ENCODE measurements around the gene CAPN13.
"Not testable (repeated sequence)": the region's sequence is repeated elsewhere in the genome, so short reads cannot be mapped to it uniquely, and the experiment has no call there.

The CAPN13 gene

DNA sequence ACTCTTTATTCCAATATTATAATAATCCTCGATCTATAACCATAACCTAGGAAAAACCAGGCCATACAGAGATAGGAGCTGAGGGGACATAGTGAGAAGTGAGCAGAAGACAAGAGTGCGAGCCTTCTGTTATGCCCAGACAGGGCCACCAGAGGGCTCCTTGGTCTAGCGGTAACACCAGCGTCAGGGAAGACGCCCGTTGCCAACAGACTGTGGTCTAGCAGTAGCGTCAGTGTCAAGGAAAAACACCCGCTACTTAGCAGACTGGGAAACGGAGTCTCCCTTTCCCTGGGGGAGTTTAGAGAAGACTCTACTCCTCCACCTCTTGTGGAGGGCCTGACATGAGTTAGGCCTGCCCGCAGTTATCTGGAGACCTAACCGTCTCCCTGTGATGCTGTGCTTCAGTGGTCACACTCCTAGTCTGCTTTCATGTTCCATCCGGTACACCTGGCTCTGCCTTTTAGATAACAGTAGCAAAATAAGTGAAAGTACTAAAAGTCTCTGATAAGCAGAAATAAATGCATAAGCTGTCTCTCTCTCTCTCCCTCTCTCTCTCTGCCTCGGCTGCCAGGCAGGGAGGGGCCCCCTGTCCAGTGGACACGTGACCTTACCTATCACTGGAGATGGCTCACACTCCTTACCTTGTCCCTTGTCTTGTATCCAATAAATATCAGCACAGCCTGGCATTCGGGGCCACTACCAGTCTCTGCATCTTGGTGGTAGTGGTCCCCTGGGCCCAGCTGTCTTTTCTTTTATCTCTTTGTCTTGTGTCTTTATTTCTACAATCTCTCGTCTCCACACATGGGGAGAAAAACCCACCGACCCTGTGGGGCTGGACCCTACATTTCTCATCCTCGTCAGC lies 109.8 kb downstream of the CAPN13 start:
- not testable (repeated sequence) for ATAC-seq (ENCODE audit: insufficient read depth, low read depth); H3K9ac ChIP-seq (ENCODE audit: low read depth, low read length); H2AFZ ChIP-seq (ENCODE audit: low read depth, low read length); H3K27me3 ChIP-seq (ENCODE audit: insufficient read depth, low read length, poor library complexity); H3K36me3 ChIP-seq (ENCODE audit: insufficient read depth, low read length); H3K79me2 ChIP-seq (ENCODE audit: insufficient read depth, low read length); H3K4me1 ChIP-seq (ENCODE audit: insufficient read depth, low read length); H3K27ac ChIP-seq (ENCODE audit: low read length); H3K4me3 ChIP-seq (ENCODE audit: low read depth in 1 of 2, low read length in 2 of 2); H3K9me3 ChIP-seq (ENCODE audit: insufficient read depth, low read length, severe bottlenecking); H4K20me1 ChIP-seq (ENCODE audit: insufficient read depth, low read length); H3K4me2 ChIP-seq (ENCODE audit: insufficient read depth, low read length); DNase-seq
- TF ChIP-seq, protein P1, sequence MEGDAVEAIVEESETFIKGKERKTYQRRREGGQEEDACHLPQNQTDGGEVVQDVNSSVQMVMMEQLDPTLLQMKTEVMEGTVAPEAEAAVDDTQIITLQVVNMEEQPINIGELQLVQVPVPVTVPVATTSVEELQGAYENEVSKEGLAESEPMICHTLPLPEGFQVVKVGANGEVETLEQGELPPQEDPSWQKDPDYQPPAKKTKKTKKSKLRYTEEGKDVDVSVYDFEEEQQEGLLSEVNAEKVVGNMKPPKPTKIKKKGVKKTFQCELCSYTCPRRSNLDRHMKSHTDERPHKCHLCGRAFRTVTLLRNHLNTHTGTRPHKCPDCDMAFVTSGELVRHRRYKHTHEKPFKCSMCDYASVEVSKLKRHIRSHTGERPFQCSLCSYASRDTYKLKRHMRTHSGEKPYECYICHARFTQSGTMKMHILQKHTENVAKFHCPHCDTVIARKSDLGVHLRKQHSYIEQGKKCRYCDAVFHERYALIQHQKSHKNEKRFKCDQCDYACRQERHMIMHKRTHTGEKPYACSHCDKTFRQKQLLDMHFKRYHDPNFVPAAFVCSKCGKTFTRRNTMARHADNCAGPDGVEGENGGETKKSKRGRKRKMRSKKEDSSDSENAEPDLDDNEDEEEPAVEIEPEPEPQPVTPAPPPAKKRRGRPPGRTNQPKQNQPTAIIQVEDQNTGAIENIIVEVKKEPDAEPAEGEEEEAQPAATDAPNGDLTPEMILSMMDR (IDR thresholded peaks at IDR 0.05; ENCODE audit: borderline replicate concordance, extremely low read depth, low read length, poor library complexity, severe bottlenecking), result peak; percentile 22

DNA sequence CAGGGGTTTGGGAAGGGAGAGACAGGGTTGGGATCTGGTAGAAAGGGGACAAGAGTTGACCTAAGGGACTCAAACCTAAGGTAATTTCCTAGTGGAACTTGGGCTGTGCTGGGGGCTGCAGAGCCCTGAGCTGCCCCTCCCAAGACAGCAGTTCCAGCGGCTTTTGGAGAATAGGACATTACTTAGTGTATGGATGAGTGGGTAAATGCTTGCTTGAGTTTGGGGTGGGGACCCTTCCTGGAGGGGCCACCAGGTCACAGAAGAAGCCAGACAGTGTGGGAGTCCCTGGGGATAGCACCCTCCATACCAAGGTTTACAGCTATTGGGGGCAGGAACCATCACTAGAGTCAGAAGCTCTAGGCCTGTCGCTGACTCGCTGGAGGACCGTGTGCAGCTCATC lies 111.5 kb downstream of the CAPN13 start:
- TF ChIP-seq, protein P1 (IDR thresholded peaks at IDR 0.05; ENCODE audit: borderline replicate concordance, extremely low read depth, low read length, poor library complexity, severe bottlenecking), result no peak
- no peak for TF ChIP-seq EZH2 (IDR thresholded peaks at IDR 0.05; ENCODE audit: borderline replicate concordance, low read depth, low read length, severe bottlenecking)

GRCh38 chr2:30694286-30695055 lies 112.8 kb downstream of the CAPN13 start:
- Histone ChIP-seq H3K27ac (ENCODE audit: low read length) (no peak overlapping the region), H4K20me1 (ENCODE audit: insufficient read depth, low read length) (no peaks in the 10 kb centered on the region), H3K9ac (ENCODE audit: low read depth, low read length) (no peak overlapping the region), H3K4me3 (ENCODE audit: low read depth in 1 of 2, low read length in 2 of 2) (no peak overlapping the region), H3K36me3 (ENCODE audit: insufficient read depth, low read length) (no peaks in the 10 kb centered on the region), H3K27me3 (ENCODE audit: insufficient read depth, low read length, poor library complexity) (peaks cover 4% of the 10 kb centered on the region), H3K4me1 (ENCODE audit: insufficient read depth, low read length) (no peaks in the 10 kb centered on the region), H3K4me2 (ENCODE audit: insufficient read depth, low read length) (no peak overlapping the region), H3K9me3 (ENCODE audit: insufficient read depth, low read length, severe bottlenecking) (no peaks in the 10 kb centered on the region), H2AFZ (ENCODE audit: low read depth, low read length) (no peak overlapping the region), H3K79me2 (ENCODE audit: insufficient read depth, low read length) (no peaks in the 10 kb centered on the region)
- ATAC-seq (ENCODE audit: insufficient read depth, low read depth), result no peak
- no peak for TF ChIP-seq EZH2 (IDR thresholded peaks at IDR 0.05; ENCODE audit: borderline replicate concordance, low read depth, low read length, severe bottlenecking)
- TF ChIP-seq, protein P1 (IDR thresholded peaks at IDR 0.05; ENCODE audit: borderline replicate concordance, extremely low read depth, low read length, poor library complexity, severe bottlenecking), result no peak
- DNase-seq, result no peak

More for the DNA sequence above, 111.5 kb downstream of the CAPN13 start:
- no peak for ATAC-seq (ENCODE audit: insufficient read depth, low read depth)
- H3K4me1 ChIP-seq (ENCODE audit: insufficient read depth, low read length), result no peaks in the 10 kb centered on the region
- H3K79me2 ChIP-seq (ENCODE audit: insufficient read depth, low read length), result no peaks in the 10 kb centered on the region
- DNase-seq, result no peak
- no peaks in the 10 kb centered on the region for H3K36me3 ChIP-seq (ENCODE audit: insufficient read depth, low read length)
- no peaks in the 10 kb centered on the region for H3K9me3 ChIP-seq (ENCODE audit: insufficient read depth, low read length, severe bottlenecking)
- no peak overlapping the region for H3K4me2 ChIP-seq (ENCODE audit: insufficient read depth, low read length)
- no peak overlapping the region for H3K9ac ChIP-seq (ENCODE audit: low read depth, low read length)
- H4K20me1 ChIP-seq (ENCODE audit: insufficient read depth, low read length), result no peaks in the 10 kb centered on the region
- H3K27ac ChIP-seq (ENCODE audit: low read length), result no peak overlapping the region
- H3K4me3 ChIP-seq (ENCODE audit: low read depth in 1 of 2, low read length in 2 of 2), result no peak overlapping the region
- H3K27me3 ChIP-seq (ENCODE audit: insufficient read depth, low read length, poor library complexity), result peaks cover 4% of the 10 kb centered on the region
- H2AFZ ChIP-seq (ENCODE audit: low read depth, low read length), result no peak overlapping the region
